ENCODE measurements around the gene KLHL13.
"Not testable (repeated sequence)": the region's sequence is repeated elsewhere in the genome, so short reads cannot be mapped to it uniquely, and the experiment has no call there.

The KLHL13 gene

GRCh38 chrX:118002417-118002816 is 114.2 kb downstream of the KLHL13 start:
- in situ Hi-C loops (cut with HindIII; ENCODE audit: low pct_ligation_motif_present, low pct_unique_long_range_greater_than_20kb, low sequenced_read_pairs); DNase-seq: not testable (repeated sequence)

- no peak for DNase-seq
- in situ Hi-C loops (cut with HindIII; ENCODE audit: low pct_ligation_motif_present, low pct_unique_long_range_greater_than_20kb, low sequenced_read_pairs) = no loop called here
Observed at GRCh38 chrX:118000518-118000917, 116.1 kb downstream of the KLHL13 start.

- in situ Hi-C loops (cut with HindIII; ENCODE audit: low pct_ligation_motif_present, low pct_unique_long_range_greater_than_20kb, low sequenced_read_pairs) = no loop called here
- DNase-seq = no peak
Observed at GRCh38 chrX:117998171-117998570, 118.4 kb downstream of the KLHL13 start.

GRCh38 chrX:117996918-117997480 is 119.6 kb downstream of the KLHL13 start:
- in situ Hi-C loops (cut with HindIII; ENCODE audit: low pct_ligation_motif_present, low pct_unique_long_range_greater_than_20kb, low sequenced_read_pairs) = no loop called here
- peak; percentile 8 for DNase-seq

- no peak for DNase-seq
- in situ Hi-C loops (cut with HindIII; ENCODE audit: low pct_ligation_motif_present, low pct_unique_long_range_greater_than_20kb, low sequenced_read_pairs) = no loop called here
Observed at GRCh38 chrX:117996408-117996807, 120.2 kb downstream of the KLHL13 start.

- in situ Hi-C loops (cut with HindIII; ENCODE audit: low pct_ligation_motif_present, low pct_unique_long_range_greater_than_20kb, low sequenced_read_pairs) = no loop called here
Observed at GRCh38 chrX:117995378-117995777, 121.2 kb downstream of the KLHL13 start.

GRCh38 chrX:117992192-117992723 is 124.4 kb downstream of the KLHL13 start:
- in situ Hi-C loops (cut with HindIII; ENCODE audit: low pct_ligation_motif_present, low pct_unique_long_range_greater_than_20kb, low sequenced_read_pairs) = no loop called here

More at GRCh38 chrX:117995378-117995777, 121.2 kb downstream of the KLHL13 start:
- DNase-seq = no peak

GRCh38 chrX:117990438-117990837 is 126.2 kb downstream of the KLHL13 start:
- in situ Hi-C loops (cut with HindIII; ENCODE audit: low pct_ligation_motif_present, low pct_unique_long_range_greater_than_20kb, low sequenced_read_pairs) = no loop called here

More at GRCh38 chrX:117992192-117992723, 124.4 kb downstream of the KLHL13 start:
- DNase-seq = no peak

GRCh38 chrX:117989512-117989911 is 127.1 kb downstream of the KLHL13 start:
- in situ Hi-C loops (cut with HindIII; ENCODE audit: low pct_ligation_motif_present, low pct_unique_long_range_greater_than_20kb, low sequenced_read_pairs) = no loop called here
- DNase-seq = peak; percentile 20

More at GRCh38 chrX:117990438-117990837, 126.2 kb downstream of the KLHL13 start:
- peak; percentile 29 for DNase-seq

- no peak for DNase-seq
- in situ Hi-C loops (cut with HindIII; ENCODE audit: low pct_ligation_motif_present, low pct_unique_long_range_greater_than_20kb, low sequenced_read_pairs) = no loop called here
Observed at GRCh38 chrX:117987373-117987772, 129.2 kb downstream of the KLHL13 start.

- in situ Hi-C loops (cut with HindIII; ENCODE audit: low pct_ligation_motif_present, low pct_unique_long_range_greater_than_20kb, low sequenced_read_pairs) = no loop called here
- DNase-seq = no peak
Observed at GRCh38 chrX:117985241-117985640, 131.4 kb downstream of the KLHL13 start.

GRCh38 chrX:117982694-117983392 is 133.8 kb downstream of the KLHL13 start:
- no peak for DNase-seq
- in situ Hi-C loops (cut with HindIII; ENCODE audit: low pct_ligation_motif_present, low pct_unique_long_range_greater_than_20kb, low sequenced_read_pairs) = no loop called here

GRCh38 chrX:117978402-117978801 is 138.2 kb downstream of the KLHL13 start:
- in situ Hi-C loops (cut with HindIII; ENCODE audit: low pct_ligation_motif_present, low pct_unique_long_range_greater_than_20kb, low sequenced_read_pairs) = no loop called here
- DNase-seq = no peak

- no peak for DNase-seq
- in situ Hi-C loops (cut with HindIII; ENCODE audit: low pct_ligation_motif_present, low pct_unique_long_range_greater_than_20kb, low sequenced_read_pairs) = no loop called here
Observed at GRCh38 chrX:117977526-117977925, 139.1 kb downstream of the KLHL13 start.

- in situ Hi-C loops (cut with HindIII; ENCODE audit: low pct_ligation_motif_present, low pct_unique_long_range_greater_than_20kb, low sequenced_read_pairs) = no loop called here
- DNase-seq = no peak
Observed at GRCh38 chrX:117973110-117973807, 143.4 kb downstream of the KLHL13 start.

GRCh38 chrX:117972711-117973109 is 143.9 kb downstream of the KLHL13 start:
- in situ Hi-C loops (cut with HindIII; ENCODE audit: low pct_ligation_motif_present, low pct_unique_long_range_greater_than_20kb, low sequenced_read_pairs) = no loop called here

GRCh38 chrX:117969782-117970181 is 146.8 kb downstream of the KLHL13 start:
- DNase-seq = no peak
- in situ Hi-C loops (cut with HindIII; ENCODE audit: low pct_ligation_motif_present, low pct_unique_long_range_greater_than_20kb, low sequenced_read_pairs) = no loop called here

More at GRCh38 chrX:117972711-117973109, 143.9 kb downstream of the KLHL13 start:
- DNase-seq = no peak

GRCh38 chrX:117969328-117969727 is 147.3 kb downstream of the KLHL13 start:
- DNase-seq = no peak
- in situ Hi-C loops (cut with HindIII; ENCODE audit: low pct_ligation_motif_present, low pct_unique_long_range_greater_than_20kb, low sequenced_read_pairs) = no loop called here

GRCh38 chrX:117959045-117959444 is 157.6 kb downstream of the KLHL13 start:
- DNase-seq = no peak

More at GRCh38 chrX:117959045-117959444, 157.6 kb downstream of the KLHL13 start:
- in situ Hi-C loops (cut with HindIII; ENCODE audit: low pct_ligation_motif_present, low pct_unique_long_range_greater_than_20kb, low sequenced_read_pairs) = no loop called here
